GM12878 (cell line): ENCODE measurements around the gene ARMH1. TPM values are rescaled to one million over a fixed set of nuclear protein-coding genes. Genes with fewer than 3 reads are reported as not detected.

ENCODE experiments used
- ATAC-seq: fragments of 200-7000 bp; cut with Tn5 transposase; 3 replicates; pipeline ENCODE4 v1.9.1; 2020; ENCODE audit warnings: mild to moderate bottlenecking, moderate library complexity
- BruUV-seq: library from RNA; stranded (reverse); fragments of 400-500 nt; replicated peaks from 2 replicates; lab custom pipeline; 2021; lab: Mats Ljungman, UMichigan
- CTCF ChIA-PET: fragments of 300-600 bp; sonication (Branson Sonifier 250); formaldehyde crosslinking; extraction: SDS; loops from one replicate; lab custom pipeline; 2021; ENCODE audit warnings: inconsistent platforms; lab: Yijun Ruan, JAX
- POLR2A ChIA-PET: fragments of 350-600 bp; formaldehyde crosslinking; extraction: SDS; loops from one replicate; lab custom pipeline; 2021; ENCODE audit warnings: inconsistent platforms; lab: Charles Lee
- RAD21 ChIA-PET: fragments of 300-600 bp; sonication (Branson Sonifier 250); formaldehyde crosslinking; loops from one replicate; lab custom pipeline; 2023; ENCODE audit warnings: antibody characterized with exemption; ENCODE audit not compliant: unreplicated experiment; lab: Charles Lee
- SMC1A ChIA-PET: fragments of 300-600 bp; sonication (Branson Sonifier 250); formaldehyde crosslinking; loops from one replicate; lab custom pipeline; 2023; ENCODE audit not compliant: unreplicated experiment, uncharacterized antibody; lab: Charles Lee
- DNase-seq: peaks from one replicate; pipeline ENCODE4 v3.0.0-alpha.2; 2011; ENCODE audit warnings: low read depth, low spot score
- FAIRE-seq: peaks from 3 replicates; lab custom pipeline; 2011; peaks lifted over from hg19 to GRCh38; lab: Jason Lieb, UNC
- H2AFZ ChIP-seq: 2 replicates; pipeline ENCODE4 v1.6.0; 2011; ENCODE audit warnings: low read depth, low read length, control low read depth; ENCODE audit not compliant: control insufficient read depth
- H3K27ac ChIP-seq: 2 replicates; pipeline ENCODE4 v1.5.1; 2011; ENCODE audit warnings: control low read depth; ENCODE audit not compliant: control insufficient read depth, insufficient read depth
- H3K27me3 ChIP-seq, 2 experiments: replicated peaks in 1 of 2; 2 replicates each; pipeline versions ENCODE4 v1.6.0 to v1.6.1; 2011; ENCODE audit warnings: low read length in 1 of 2; ENCODE audit not compliant: control insufficient read depth in 2 of 2, insufficient read depth in 2 of 2
- H3K36me3 ChIP-seq, 2 experiments: 2 replicates each; pipeline ENCODE4 v1.5.1; 2011; ENCODE audit warnings: low read length in 1 of 2; ENCODE audit not compliant: control insufficient read depth in 2 of 2, insufficient read depth in 2 of 2
- H3K4me1 ChIP-seq: 2 replicates; pipeline ENCODE4 v1.6.1; 2011; ENCODE audit warnings: mild to moderate bottlenecking, low read length, moderate library complexity, mixed read lengths; ENCODE audit not compliant: control insufficient read depth, insufficient read depth
- H3K4me2 ChIP-seq: 2 replicates; pipeline ENCODE4 v1.6.0; 2011; ENCODE audit warnings: control low read depth; ENCODE audit not compliant: control insufficient read depth, insufficient read depth
- H3K4me3 ChIP-seq: fragments of 200-600 bp; sonication (generic); 2 replicates; pipeline ENCODE4 v1.5.1; 2016
- H3K79me2 ChIP-seq: 2 replicates; pipeline ENCODE4 v1.6.0; 2011; ENCODE audit warnings: low read length; ENCODE audit not compliant: control insufficient read depth, insufficient read depth
- H3K9ac ChIP-seq: 2 replicates; pipeline ENCODE4 v1.8.0; 2011; ENCODE audit warnings: low read length, control low read depth, mixed read lengths; ENCODE audit not compliant: control insufficient read depth, insufficient read depth
- H3K9me3 ChIP-seq: replicated peaks from 3 replicates; pipeline ENCODE4 v1.5.1; 2011; ENCODE audit warnings: mild to moderate bottlenecking, low read length; ENCODE audit not compliant: control insufficient read depth, insufficient read depth
- H4K20me1 ChIP-seq: 2 replicates; pipeline ENCODE4 v1.6.0; 2011; ENCODE audit not compliant: control insufficient read depth, insufficient read depth
- ATF3 ChIP-seq: IDR thresholded peaks from 2 replicates; pipeline ENCODE4 v1.6.1; 2011; ENCODE audit warnings: low read depth, mild to moderate bottlenecking, low read length, moderate library complexity, borderline replicate concordance; ENCODE audit errors: extremely low read depth
- BHLHE40 ChIP-seq, 2 experiments: fragments of 450-650 bp in 1 of 2; IDR thresholded peaks; 2 replicates each; pipeline ENCODE4 v1.6.1; 2011 to 2017; ENCODE audit warnings: low read depth in 2 of 2, borderline replicate concordance in 1 of 2, improper control_type of control experiment in 1 of 2, low read length in 1 of 2, mild to moderate bottlenecking in 1 of 2
- CREB1 ChIP-seq: IDR thresholded peaks from 2 replicates; pipeline ENCODE4 v1.6.1; 2012; ENCODE audit warnings: low read depth, mild to moderate bottlenecking, inconsistent platforms
- IKZF1 ChIP-seq: fragments of 450-650 bp; conservative IDR thresholded peaks from 2 replicates; pipeline ENCODE4 v1.6.1; 2017; ENCODE audit warnings: antibody characterized with exemption, mild to moderate bottlenecking
- KDM1A ChIP-seq: fragments of 200-600 bp; sonication (generic); IDR thresholded peaks from 2 replicates; pipeline ENCODE4 v1.6.1; 2016; ENCODE audit warnings: borderline replicate concordance
- POU2F2 ChIP-seq: IDR thresholded peaks from 3 replicates; pipeline ENCODE4 v1.6.1; 2011; ENCODE audit warnings: low read depth, mild to moderate bottlenecking, low read length, borderline replicate concordance
- TARDBP ChIP-seq: IDR thresholded peaks from 2 replicates; pipeline ENCODE4 v1.6.1; 2016; ENCODE audit warnings: borderline replicate concordance
- WGBS: methylation state at CpG from one replicate; pipeline ENCODE4 v1.1.6; 2016; ENCODE audit warnings: low lambda C conversion rate; ENCODE audit not compliant: insufficient replicate concordance, insufficient coverage; ENCODE audit errors: missing lambda C conversion rate; 5-methylcytosine and 5-hydroxymethylcytosine counted together
- in situ Hi-C: fragments of 300-500 bp; cut with MboI; formaldehyde crosslinking; loops from 9 replicates; pipeline ENCODE4 v1.14.3; 2018; ENCODE audit warnings: mixed read lengths
- intact Hi-C: fragments of 100-400 bp; cut with micrococcal nuclease; formaldehyde crosslinking; loops from one replicate; pipeline ENCODE4 v1.14.2; 2022; ENCODE audit not compliant: unreplicated experiment
- polyA plus RNA-seq, 11 experiments: library from polyadenylated mRNA; depleted of rRNA in 4 of 11; unstranded in 6 of 11; stranded (reverse) in 5 of 11; fragments of >200 nt; fragmentation: Nextera tagmentation in 4 of 11; fragmentation: Illumina TruSeq in 1 of 11; extraction: Ambion mirVana in 4 of 11; extraction: Trizol in 1 of 11; gene quantifications; 1 replicate in 1 of 11; 2 replicates in 10 of 11; pipeline versions ENCODE4 v1.2.1 to v1.2.3, GENCODE V29; 2011 to 2016; ENCODE audit warnings: inconsistent platforms in 2 of 11, missing spikeins in 2 of 11, low read depth in 1 of 11
- total RNA-seq, 4 experiments: library from RNA; depleted of rRNA in 3 of 4; stranded (reverse); fragments of >200 nt in 3 of 4; fragmentation: Illumina TruSeq in 1 of 4; extraction: Trizol in 1 of 4; gene quantifications; 2 replicates each; pipeline versions ENCODE4 v1.2.1 to v1.2.3, GENCODE V29; 2013 to 2021

Gene ARMH1
- total and polyA plus RNA-seq, 10 of the 15 experiments (the other 5 are each of a cell fraction or from before 2014, with no cell fraction given) = 0.93 to 43.9 (median 8.2) TPM

- TF ChIP-seq CREB1 (no peak), BHLHE40 (IDR thresholded peaks at IDR 0.05; ENCODE audit: borderline replicate concordance in 1 of 2, low read depth in 2 of 2, low read length in 1 of 2) (no peak), TARDBP (no peak), POU2F2 (no peak), IKZF1 (no peak), ATF3 (no peak)
Measured at GRCh38 chr1:44681905-44682882, 7.7 kb downstream of the ARMH1 start (continued).

GRCh38 chr1:44682883-44683265, 8.4 kb downstream of the ARMH1 start:
- Histone ChIP-seq H3K4me1 (peaks cover 27% of the 10 kb centered on the region), H3K27me3 (no peaks in the 10 kb centered on the region), H3K4me2 (no peak overlapping the region), H3K9me3 (no peaks in the 10 kb centered on the region), H3K9ac (no peak overlapping the region), H3K79me2 (no peaks in the 10 kb centered on the region), H2AFZ (no peak overlapping the region), H3K27ac (no peak overlapping the region), H3K4me3 (no peak overlapping the region), H3K36me3 (no peaks in the 10 kb centered on the region), H4K20me1 (no peaks in the 10 kb centered on the region)
- no peak for TF ChIP-seq KDM1A
- ChIA-PET POLR2A (interaction anchor here (0.6 to 2.8 kb wide), 2 partner anchors 9 to 12 kb away, joined by 8 to 29 read pairs; partner anchors contain the start of genes ARMH1 and TMEM53), SMC1A (no interaction called here), CTCF (interaction anchor here (3.1 kb wide), 1 partner anchor 14 kb away, joined by 17 read pairs; no protein-coding TSS in a partner anchor), RAD21 (interaction anchor here (2.3 kb wide), 1 partner anchor 8 kb away, joined by 11 read pairs; the partner anchor contains the start of genes ARMH1 and TMEM53)
- DNase-seq = no peak
- no peak for ATAC-seq
- BruUV-seq = no TSS peak
- no peak for FAIRE-seq
- intact Hi-C loops (no loop called here), in situ Hi-C loops (no loop called here)
- 99% methylated on average over 3 of the region's 3 CpGs for WGBS
